Cardiac muscle cell (in vitro differentiated cells and primary cell): ENCODE measurements around the gene CUX1. TPM values are rescaled to one million over a fixed set of nuclear protein-coding genes. Genes with fewer than 3 reads are reported as not detected.
"Not testable (repeated sequence)": the region's sequence is repeated elsewhere in the genome, so short reads cannot be mapped to it uniquely, and the experiment has no call there.

Experiments
- DNase-seq, 2 donors: peaks; one replicate each; pipeline versions ENCODE4 v3.0.0 to v3.0.0-alpha.2; 2010 to 2017; ENCODE audit warnings: low read depth in 1 of 2, low spot score in 1 of 2
- H3K27ac ChIP-seq: fragments of 200-600 bp; sonication (generic); 2 replicates; pipeline ENCODE4 v1.5.1; 2016
- H3K27me3 ChIP-seq: fragments of 200-600 bp; sonication (generic); 2 replicates; pipeline ENCODE4 v1.6.0; 2016; ENCODE audit warnings: control low read depth
- H3K36me3 ChIP-seq: fragments of 200-600 bp; sonication (generic); 2 replicates; pipeline ENCODE4 v1.5.1; 2016; ENCODE audit warnings: control low read depth
- H3K4me1 ChIP-seq: fragments of 200-600 bp; sonication (generic); 2 replicates; pipeline ENCODE4 v1.8.1; 2017; ENCODE audit warnings: low read depth, mild to moderate bottlenecking, mixed run types
- H3K4me3 ChIP-seq: fragments of 200-600 bp; sonication (generic); 2 replicates; pipeline ENCODE4 v1.5.1; 2016; ENCODE audit warnings: mild to moderate bottlenecking
- H3K9me3 ChIP-seq: fragments of 200-600 bp; sonication (generic); 2 replicates; pipeline ENCODE4 v1.5.1; 2017; ENCODE audit warnings: low read depth, mild to moderate bottlenecking, control low read depth
- CTCF ChIP-seq: IDR thresholded peaks from 2 replicates; pipeline ENCODE4 v1.5.1; 2012; ENCODE audit warnings: low read depth, mild to moderate bottlenecking, low read length
- polyA plus RNA-seq: library from polyadenylated mRNA; unstranded; fragments of >200 nt; fragmentation: Nextera tagmentation; extraction: Ambion mirVana; gene quantifications from 2 replicates; pipeline ENCODE4 v1.2.1, GENCODE V29; 2016
- total RNA-seq: library from RNA; depleted of rRNA; stranded (reverse); fragments of >200 nt; gene quantifications from 2 replicates; pipeline ENCODE4 v1.2.3, GENCODE V29; 2016

Gene CUX1
- total and polyA plus RNA-seq, 2 experiments from 2014 or later, result 67.7 to 85.3 TPM

- Histone ChIP-seq H3K4me1 (no peaks in the 10 kb centered on the region), H3K36me3 (no peaks in the 10 kb centered on the region), H3K27me3 (no peaks in the 10 kb centered on the region), H3K9me3 (no peaks in the 10 kb centered on the region), H3K4me3 (no peak overlapping the region), H3K27ac (no peak overlapping the region)
- DNase-seq, result no peak
- TF ChIP-seq CTCF, result no peak
These were observed 228.4 kb downstream of the CUX1 start for GRCh38 chr7:102045681-102046372.

GRCh38 chr7:102046373-102047117 lies 229.1 kb downstream of the CUX1 start:
- H3K4me1 ChIP-seq, result no peaks in the 10 kb centered on the region
- no peak overlapping the region for H3K4me3 ChIP-seq
- no peaks in the 10 kb centered on the region for H3K9me3 ChIP-seq
- no peak overlapping the region for H3K27ac ChIP-seq
- no peaks in the 10 kb centered on the region for H3K27me3 ChIP-seq
- no peak for TF ChIP-seq CTCF
- DNase-seq, result no peak
- H3K36me3 ChIP-seq, result no peaks in the 10 kb centered on the region

GRCh38 chr7:102047167-102047566 lies 229.7 kb downstream of the CUX1 start:
- Histone ChIP-seq H3K36me3 (no peaks in the 10 kb centered on the region), H3K9me3 (no peaks in the 10 kb centered on the region), H3K27ac (no peak overlapping the region), H3K4me3 (no peak overlapping the region), H3K4me1 (no peaks in the 10 kb centered on the region), H3K27me3 (no peaks in the 10 kb centered on the region)
- no peak for TF ChIP-seq CTCF
- no peak for DNase-seq

- Histone ChIP-seq H3K27me3 (no peaks in the 10 kb centered on the region), H3K36me3 (no peaks in the 10 kb centered on the region), H3K4me3 (no peak overlapping the region), H3K27ac (no peak overlapping the region), H3K9me3 (peaks cover 4% of the 10 kb centered on the region), H3K4me1 (no peaks in the 10 kb centered on the region)
- DNase-seq, result no peak
- no peak for TF ChIP-seq CTCF
These were observed 232.3 kb downstream of the CUX1 start for GRCh38 chr7:102049765-102050164.

- no peaks in the 10 kb centered on the region for H3K36me3 ChIP-seq
- TF ChIP-seq CTCF, result no peak
- DNase-seq, result no peak
- H3K27me3 ChIP-seq, result no peaks in the 10 kb centered on the region
- H3K4me3 ChIP-seq, result no peak overlapping the region
- H3K27ac ChIP-seq, result no peak overlapping the region
- H3K9me3 ChIP-seq, result peaks cover 4% of the 10 kb centered on the region
- no peaks in the 10 kb centered on the region for H3K4me1 ChIP-seq
These were observed 233.5 kb downstream of the CUX1 start for GRCh38 chr7:102050864-102051460.

GRCh38 chr7:102051736-102052135 lies 234.3 kb downstream of the CUX1 start:
- H3K27ac ChIP-seq, DNase-seq: not testable (repeated sequence)

More at GRCh38 chr7:102051736-102052135, 234.3 kb downstream of the CUX1 start:
- not testable (repeated sequence) for H3K4me3 ChIP-seq, H3K36me3 ChIP-seq, H3K4me1 ChIP-seq, H3K9me3 ChIP-seq, H3K27me3 ChIP-seq
